CD4-positive, alpha-beta T cell treated with Interleukin-10 for 1 hour (primary cell): ENCODE measurements around the gene STK32C.

Experiments used
- DNase-seq: peaks from one replicate; pipeline ENCODE4 v3.0.0-alpha.2; 2020

Gene STK32C

DNA sequence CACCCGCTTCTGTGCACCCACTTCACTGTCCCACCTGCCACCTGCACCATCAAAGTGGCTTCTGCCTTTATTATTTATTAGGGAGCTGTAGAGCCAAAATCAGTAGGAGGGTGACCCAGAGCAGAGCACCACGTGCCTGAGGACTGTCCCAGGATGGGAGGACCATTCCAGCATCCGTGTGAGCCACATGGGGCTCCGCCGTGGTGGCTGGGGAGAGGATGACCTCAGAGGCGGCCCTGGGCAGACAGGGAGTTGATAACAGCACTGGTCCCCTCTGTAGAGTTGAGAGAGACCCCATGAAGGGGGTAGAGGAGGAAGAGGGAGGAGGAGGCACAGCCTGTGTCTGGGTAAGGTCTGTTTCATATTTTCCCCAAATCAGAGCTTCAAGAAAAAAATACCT lies 129.7 kb downstream of the STK32C start:
- DNase-seq: no peak

DNA sequence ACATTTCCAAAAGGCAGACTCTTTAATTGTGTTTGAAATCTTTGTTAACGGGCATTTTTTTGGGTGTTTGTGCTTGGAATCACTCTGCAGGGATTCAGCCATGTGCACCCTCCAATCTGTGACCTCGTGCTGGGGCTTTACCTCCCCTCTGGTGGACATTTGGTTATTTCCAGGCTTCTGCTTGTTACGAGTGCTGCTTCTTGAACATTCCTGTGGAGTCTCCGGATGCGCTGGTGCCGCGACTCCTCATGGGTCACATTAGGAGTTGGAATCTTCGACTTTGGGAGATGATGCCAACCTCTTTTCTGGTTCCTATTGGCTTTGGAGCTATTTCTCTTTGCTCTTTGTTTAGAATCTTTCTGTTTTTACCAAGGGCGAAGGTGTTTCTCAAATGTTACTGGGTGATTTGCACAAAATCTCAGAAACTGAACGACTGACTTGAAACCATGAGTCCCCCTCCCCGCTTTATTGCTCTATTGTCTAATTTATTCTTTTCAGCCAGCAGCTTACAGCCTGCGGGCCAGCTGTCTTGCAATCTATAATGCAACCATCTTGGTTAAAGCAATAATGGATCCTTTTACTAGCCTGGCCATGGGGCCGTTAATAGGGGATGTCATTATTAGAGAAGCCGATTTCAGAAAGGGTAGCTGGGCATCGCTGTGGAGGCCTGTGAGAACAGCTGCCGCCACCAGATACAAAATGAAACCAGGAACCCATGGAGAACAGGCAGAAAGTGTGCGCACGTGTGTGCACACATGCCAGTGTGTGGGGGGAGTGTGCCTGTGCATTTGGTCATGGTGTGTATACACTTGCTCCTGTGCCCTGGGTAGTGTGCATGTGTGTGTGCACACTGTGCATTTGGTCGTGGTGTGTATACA lies 130.9 kb downstream of the STK32C start:
- no peak for DNase-seq

DNA sequence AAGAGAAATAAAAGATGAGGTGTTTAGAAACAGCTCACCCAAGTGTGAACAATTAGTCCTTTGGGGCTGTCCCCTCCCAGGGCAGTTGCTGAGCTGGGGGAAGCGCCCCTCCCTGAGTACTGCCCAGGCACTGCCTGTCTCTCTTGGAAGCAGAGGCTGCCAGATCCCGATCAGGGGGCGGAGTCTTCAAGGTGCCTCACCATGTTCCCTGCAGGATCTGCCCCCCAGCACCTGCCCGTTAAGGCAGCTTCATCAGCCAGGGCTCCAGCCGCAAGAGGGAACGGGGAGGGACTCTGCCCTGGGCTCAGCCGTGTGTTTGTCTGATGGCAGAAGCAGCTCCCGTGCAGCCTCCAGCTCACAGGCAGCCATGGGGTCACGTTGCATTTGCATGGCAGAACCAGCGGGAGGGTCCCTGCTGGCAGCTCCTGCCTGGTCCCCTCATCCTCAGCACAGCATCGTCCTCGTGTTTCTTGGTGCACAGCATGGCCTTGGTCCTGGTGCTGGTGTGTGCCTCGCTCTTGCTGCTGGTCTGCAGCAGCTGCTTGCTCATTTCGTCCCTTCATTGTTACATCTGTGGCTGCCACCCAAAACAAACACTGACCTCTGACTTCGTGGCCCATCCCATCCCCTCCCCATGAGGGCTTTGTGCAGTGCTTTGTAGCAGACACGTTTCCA lies 131.7 kb downstream of the STK32C start:
- no peak for DNase-seq

DNA sequence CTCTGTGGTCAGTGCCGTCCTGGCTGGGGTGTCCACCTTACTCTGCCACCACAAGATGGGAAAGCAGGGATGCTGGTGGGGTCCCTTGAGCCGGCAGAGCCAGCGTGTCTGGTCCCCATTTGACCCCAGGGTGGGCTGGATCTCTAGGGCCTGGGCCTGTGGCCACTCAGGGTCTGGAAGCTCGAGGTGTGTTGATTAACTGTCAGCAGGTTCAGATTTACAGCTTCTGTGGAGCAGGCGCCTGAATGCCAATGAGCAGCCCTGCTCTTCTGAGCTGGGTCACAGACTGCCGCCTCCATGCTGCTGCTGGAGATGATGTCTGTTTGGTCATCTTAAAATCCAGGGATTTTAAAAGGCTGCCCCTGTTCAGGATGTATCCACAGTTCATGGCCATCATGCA lies 132.3 kb downstream of the STK32C start:
- DNase-seq: no peak

DNA sequence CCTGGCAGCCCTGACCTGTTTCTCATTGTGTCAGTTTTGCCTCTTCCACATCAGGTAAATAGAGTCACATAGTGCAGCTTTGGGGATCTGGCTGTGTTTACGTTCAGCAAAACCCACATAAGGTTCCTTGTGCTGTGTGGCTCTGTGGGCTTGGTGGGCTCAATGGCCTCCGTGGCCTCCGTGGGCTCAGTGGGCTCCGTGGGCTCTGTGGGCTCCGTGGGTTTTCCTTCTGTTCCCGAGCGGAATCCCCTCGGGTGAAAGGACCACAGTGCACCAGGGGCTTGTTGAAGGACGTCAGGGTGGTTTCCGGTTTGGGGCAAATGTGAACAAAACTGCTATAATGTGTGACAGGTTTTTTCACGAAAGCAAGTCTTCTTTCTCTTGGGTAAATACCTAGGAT lies 133.5 kb downstream of the STK32C start:
- DNase-seq: no peak

DNA sequence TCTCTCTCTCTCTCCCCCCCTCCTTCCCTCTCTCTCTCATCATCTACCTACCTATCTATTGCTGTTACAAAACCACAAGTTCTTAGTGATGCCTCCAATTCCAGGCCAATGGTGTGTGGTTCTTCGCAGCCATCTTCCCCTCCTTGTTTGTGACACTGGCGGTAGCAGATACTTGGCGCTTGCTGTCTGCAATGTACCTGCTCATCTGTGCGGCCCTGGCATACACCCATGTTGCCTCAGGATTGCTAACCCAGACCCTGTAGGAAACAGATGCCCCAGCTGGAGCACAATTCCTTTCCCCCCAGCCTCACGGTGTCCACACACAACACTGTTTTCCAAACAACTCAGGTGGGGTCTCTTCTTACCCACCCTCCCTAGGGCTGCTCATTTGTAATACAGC lies 134.6 kb downstream of the STK32C start:
- DNase-seq: no peak

DNA sequence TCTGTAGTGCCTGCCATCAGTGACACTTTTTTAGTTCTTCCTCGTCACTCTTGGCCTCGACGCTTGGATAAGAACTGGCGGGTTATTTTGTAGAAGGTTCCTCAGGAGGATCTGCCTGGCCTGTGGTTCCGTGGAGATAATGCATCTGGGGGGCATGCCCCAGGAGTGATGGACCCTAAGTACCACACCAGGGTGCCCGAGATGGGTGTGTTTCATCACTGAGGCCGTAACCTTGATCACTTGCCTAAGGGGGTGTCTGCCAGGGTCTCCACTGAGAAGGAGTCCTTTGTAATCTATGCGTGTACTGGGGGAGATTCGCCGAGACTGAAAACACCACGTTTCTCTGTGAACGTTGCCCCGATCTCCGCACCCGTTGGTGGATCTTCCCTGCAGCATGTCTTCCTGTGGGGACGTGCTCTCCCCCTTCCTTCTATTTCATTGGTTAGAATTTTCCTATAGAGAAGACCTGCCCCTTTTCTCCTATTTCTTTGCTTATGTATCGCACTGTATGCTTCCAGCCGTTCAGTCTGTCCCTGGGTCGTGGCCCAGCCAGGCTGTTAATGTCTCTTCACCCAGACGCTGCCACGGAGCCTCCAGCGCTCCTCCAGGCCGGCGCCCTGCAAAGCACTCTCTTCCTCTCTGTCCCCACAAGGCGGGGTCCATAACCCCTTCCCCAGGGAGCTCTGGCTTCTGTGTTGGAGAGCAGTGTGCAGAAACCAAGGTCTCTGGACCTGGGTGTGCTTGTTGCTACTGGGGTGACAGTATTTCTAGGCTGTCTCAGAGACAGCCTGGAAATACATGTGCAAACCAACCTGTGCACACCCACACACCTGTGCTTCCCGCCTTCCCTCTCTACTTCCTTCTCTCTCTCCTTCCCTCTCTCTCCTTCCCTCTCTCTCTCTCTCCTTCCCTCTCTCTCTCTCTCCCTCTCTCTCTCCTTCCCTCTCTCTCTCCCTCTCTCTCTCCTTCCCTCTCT lies 135.4 kb downstream of the STK32C start:
- no peak for DNase-seq

DNA sequence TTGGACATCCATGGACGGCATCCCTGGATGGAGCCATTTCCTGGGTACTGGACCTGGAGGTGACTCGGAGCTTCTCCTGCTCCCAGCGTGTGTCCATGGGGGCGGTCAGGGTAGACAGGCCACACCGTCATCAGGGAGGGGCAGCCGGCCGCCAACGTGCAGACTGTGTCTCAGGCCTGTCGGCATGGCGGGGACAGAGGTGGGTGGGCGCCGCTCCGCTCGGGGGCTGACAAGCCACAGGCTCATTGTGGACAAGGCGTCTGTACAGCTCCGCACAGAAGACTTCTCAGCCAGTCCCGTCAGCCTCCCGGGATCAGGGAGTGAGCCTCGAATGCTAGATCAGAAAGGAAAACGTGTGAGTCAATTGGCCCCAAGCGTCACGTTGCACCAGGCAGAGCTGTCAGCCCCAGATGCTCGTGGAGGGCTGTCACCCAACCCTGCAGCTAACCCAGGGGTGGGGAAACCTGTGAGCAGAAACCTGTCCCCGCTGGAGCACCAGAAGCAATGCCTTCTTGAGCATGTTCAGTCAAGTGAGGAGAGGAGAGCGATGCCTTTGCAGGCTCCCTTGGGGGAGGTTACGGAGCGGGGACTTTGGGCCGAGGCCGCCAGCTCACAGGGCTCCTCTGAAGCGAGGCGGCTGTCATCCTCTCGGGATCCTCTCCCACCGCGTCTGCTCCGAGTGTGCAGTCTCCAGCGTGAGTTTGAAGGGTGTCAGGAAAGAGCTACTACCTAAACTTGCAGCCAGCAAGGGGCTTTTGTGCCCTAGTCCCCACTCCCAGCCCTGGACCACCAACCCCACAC lies 137.0 kb downstream of the STK32C start:
- no peak for DNase-seq

DNA sequence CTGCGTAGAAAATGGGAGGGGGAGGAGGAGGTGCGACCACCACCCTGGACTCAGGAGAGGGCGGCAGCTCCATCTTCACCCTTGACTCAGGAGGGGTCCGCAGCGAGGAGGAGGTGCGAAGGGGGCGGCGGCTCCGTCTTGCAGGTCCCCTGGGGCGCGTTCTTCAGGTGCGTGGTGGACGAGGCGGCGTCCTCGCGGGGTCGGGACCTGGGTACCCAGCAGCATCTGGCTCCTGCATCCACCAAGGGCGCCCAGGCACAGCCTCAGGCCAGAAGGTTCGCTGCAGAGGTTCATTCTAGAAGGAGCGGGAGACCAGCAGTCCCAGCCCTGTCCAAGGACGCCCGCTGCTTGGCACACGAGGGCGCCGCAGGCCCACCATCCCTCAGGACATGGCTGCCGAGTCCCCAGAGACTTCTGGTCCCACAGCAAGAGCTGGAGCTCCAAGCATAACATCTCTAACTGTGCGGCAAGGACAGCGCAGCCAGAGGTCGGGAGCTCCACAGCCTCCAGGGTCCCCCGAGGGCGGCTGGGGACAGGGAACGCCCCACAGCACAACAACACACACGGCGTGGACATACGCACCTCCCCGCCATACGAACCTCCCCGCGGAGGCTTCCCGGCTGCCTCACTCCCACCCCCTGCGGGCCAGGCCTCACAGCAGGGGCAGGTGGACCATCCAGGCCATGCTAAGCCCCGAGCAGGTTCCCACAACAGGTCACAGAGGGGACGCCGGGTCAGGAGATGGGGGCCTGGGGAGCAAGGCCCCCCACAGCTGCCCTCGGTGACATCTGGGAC lies 137.8 kb downstream of the STK32C start:
- DNase-seq: no peak

DNA sequence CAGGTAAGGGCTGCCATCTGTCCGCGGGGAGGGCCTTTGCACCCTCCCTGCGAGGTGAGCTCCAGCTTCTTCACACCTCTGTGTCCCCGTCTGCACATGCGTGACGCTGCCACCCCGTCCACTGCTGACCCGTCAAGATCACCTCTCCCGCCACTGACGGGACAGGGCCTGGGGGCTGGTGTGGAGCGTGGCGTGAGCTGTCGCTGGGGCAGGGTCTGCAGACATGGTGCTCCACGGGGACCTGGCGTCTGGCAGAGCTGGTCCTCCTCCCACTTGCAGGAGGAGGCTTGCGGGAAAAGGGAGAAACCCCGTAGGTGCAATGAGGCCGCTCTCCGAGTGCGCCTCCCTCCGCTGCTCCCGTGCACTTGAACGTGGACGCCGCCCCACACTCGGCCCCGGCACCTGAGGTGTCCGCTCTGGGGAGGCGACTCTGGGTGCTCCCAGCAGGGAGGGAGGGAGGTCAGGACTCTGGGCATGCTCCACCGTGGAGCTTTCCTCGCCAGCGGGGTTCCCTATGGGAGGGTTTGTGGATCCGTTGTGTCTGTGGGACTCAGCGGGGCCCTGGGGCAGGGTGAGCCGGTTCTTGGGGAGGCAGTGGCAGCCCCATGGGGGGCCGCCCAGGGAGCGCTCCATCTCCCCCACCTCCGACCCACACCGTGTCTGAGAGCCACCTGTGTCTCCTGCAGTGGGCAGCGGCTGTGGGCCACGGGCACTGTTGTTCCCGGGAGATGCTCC lies 138.6 kb downstream of the STK32C start:
- DNase-seq: no peak

DNA sequence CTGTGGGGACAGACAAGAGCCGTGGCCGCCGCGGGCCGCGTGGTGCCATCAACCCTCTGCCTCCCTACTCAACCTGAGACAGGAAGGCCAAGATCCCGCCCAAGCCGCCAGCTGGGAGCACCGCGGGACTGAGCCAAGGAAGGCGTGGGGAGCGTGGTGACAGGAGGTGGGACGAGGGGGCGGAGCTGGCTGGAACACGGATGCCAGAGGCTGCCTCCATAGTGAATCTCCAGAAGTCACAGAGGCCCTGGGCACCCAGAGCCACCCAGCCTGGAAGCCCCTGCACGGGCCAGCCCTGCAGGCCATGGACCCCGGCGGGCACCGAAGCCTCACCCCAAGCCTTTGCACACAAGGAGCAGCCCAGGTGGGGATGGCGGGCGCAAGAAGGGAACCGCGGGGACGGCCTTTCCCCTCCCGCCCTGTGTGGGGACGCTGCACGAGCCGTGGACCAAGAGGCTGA lies 139.1 kb downstream of the STK32C start:
- no peak for DNase-seq

DNA sequence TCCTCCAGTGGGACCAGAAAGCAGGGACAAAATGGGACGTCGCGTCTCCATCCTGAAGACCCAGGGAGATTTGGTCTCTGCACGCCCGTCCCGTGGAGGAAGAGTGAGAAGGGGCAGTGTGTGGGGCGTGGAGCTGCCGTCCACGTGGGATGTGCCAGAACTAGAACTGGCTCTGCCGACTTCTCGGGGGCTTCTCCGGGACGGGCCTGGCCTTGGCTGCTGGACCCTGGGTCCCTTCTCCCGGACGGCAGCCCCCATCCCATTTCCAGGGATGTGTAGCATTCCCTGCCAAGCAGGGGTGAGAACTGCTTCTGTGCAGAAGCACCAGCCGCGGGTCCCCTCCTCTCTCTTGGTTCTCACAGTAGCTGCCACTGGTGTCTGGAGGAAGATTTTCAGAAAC lies 139.8 kb downstream of the STK32C start:
- no peak for DNase-seq

DNA sequence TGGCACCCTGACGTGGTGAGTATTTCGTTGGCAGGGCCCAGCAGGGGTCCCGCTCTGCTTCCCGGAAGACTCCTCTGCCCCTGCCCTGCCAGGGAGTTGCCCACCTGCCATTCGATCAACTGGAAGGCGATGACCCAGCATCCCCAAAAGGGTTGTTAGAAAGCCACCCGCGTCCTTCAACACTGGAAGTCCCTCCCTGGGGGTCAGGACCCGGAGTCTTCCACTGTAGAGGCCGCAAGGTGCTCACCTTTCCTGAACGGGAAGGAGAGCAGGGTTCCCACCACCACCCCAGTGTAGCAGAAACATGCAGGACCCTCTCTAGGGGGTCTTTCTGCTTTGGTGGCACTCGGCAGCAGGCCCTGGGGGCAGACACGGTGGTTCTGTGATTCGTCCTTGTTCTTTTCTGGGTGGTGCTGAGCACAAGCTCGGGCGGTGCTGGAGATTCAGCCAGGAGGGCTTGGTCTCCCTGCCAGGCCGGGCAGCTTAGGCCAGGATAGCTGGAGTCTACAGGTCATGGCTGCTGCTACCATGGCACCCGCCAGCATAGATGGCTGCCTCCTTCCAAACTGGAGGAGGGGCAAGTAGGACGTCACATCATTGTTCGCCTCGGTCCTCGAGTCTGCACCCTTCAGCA lies 140.6 kb downstream of the STK32C start:
- DNase-seq: no peak

DNA sequence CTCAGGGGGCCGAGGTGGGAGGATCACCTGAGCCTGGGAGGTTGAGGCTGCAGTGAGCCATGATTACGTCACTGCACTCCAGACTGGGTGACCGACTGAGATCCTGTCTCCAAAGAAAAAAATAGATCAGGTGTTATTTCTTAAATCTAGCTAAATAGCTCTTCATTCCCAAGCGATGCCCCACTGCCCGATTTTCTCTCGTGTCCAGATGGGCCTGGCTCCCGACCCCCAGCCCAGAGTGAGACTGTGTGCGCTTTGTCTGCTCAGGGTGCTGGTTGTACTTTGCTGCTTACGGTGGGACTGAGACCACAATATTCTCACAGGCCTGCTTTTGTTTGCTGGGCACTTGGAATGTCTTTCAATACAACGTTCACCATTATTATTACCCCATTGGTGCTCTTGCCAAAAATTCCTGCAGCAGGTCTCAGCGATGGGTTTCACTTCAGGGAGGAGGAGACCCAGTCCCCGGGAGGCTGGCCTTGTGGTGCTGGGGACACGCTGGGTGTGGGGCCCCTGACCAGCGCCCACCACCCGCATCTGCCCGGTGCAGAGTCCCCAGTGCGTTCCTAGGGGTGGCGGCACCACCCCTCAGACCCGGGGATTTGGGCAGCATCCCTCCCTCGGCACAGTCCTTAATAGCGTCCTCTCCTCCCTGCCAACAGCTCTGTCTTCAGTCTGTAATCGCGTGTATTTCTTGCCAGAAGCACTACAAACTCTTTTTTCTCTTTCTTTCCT lies 141.4 kb downstream of the STK32C start:
- DNase-seq: no peak

DNA sequence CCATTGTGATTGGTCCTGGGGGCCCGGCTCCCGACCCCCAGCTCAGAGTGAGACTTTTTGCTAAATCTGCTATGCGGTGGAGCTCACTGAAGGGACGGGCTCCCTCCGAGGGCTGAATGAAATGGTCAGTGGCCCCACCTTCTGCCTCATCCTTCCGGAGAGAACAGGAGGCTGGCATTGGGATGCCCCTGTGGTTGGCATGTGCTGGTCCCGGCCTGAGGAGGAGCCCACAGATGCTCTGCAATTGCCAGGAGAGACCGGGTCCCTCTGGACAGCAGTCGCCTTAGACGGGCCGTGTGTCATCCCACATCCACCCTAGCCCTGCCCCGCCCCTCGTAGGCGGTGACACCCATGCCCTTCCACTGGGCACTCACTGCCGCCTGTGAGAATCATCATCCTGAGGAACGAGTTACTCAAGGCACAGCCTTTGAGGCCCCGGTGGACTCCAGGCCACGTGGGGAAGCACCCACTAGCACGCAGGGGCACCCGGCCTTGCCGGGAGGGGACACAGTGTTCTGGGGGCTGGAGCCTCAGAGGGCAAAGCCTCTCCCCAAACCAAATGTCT lies 142.3 kb downstream of the STK32C start:
- DNase-seq: no peak

DNA sequence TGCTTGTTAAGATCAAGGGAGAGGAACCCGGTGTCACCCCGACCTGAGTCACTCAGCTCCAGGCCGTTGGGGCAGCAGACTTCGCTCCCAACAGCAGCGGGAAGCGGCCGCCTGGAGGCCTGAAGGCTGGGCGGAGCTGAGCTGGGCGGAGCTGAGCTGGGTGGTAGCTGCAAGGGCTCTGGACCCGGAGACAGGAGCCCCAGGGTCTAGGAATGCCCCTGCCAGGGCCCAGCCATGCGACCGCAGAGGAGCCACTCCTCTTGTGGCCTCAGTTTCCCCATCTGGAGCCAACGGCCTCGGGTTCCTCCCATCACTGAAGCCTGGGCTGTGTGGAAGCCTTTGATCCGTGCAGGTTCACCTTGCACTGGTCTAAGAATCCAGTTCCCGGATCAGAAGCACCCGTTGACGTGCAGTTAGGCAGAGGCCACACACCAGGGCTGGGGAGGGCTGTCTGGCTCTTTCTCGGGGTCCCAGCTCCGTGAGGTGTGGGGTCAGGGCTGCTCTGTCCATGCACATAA lies 142.9 kb downstream of the STK32C start:
- DNase-seq: no peak

DNA sequence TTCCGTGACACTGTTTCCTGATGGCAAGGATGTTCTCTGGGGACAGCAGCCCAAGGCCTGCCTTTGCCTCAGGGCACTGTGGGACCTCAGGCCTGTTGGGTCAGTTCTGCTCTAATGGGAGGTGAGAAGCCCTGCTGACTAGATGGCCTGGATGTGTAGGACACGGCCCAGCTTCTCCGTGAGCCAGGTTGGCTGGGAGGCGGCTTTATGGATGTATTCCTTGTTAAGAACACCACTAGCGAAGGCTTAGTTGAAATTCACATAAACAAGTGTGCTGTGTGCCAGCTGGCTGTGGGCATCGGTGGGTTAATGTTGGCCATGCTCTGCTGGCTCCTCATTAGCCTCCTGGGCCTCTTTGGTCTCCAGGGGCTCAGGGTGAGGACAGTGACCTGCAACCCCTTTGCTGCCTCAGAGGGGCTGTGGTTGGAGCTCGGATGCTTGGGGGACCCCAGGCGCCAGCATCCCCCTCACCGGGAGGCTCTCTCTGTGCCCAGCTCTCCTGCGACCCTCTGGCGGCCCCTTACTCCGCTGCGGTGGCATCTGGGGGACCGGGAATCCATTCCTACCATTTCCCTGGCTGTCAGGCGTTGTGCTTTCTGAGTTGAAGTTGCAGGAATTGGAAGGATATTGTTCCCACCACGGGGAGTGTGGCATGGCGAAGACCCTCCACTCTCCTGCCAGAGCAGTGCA lies 143.8 kb downstream of the STK32C start:
- no peak for DNase-seq

DNA sequence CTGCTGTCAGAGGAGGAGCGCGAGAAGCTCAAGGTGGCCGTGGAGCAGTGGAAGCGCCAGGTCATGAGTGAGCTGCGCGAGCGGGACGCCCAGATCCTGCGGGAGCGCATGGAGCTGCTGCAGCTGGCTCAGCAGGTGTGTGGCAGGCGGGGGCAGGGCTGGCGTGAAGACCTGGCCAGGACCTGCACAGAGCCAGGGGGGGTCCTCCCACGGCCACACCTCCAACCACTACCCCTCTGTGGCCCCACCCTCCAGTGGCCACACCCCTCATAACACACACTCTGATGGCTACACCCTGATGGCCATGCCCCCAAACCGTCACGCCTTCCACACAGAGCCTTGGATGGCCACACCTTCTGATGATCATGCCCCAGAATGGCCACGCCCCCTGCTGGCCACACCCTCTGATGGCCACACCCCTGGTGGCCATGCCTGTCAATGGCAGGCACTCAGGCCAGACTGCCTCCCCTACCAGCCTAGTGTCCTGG lies 144.4 kb downstream of the STK32C start:
- DNase-seq: peak; percentile 72
